Measurements from ENCODE around the gene MRGPRG.
"Not testable (repeated sequence)": the region's sequence is repeated elsewhere in the genome, so short reads cannot be mapped to it uniquely, and the experiment has no call there.

The MRGPRG gene

GRCh38 chr11:3171931-3172560 lies 46.6 kb downstream of the MRGPRG start:
- DNase-seq, result no peak

- DNase-seq, result no peak
Observed at GRCh38 chr11:3170756-3171650, 47.6 kb downstream of the MRGPRG start.

- no peak for DNase-seq
Observed at GRCh38 chr11:3170044-3170755, 48.4 kb downstream of the MRGPRG start.

GRCh38 chr11:3169255-3170043 lies 49.2 kb downstream of the MRGPRG start:
- no peak for DNase-seq

GRCh38 chr11:3168742-3169254 lies 49.8 kb downstream of the MRGPRG start:
- not testable (repeated sequence) for DNase-seq

Measured in activated CD4-positive, CD25-positive, alpha-beta regulatory T cell (primary cell).